HL-60/S4 treated with phorbol 12-myristate 13-acetate at 8.2 ng/mL for 4 days and 3 days (cell line): Measurements from ENCODE around the gene DRD2.
"Not testable (repeated sequence)": the region's sequence is repeated elsewhere in the genome, so short reads cannot be mapped to it uniquely, and the experiment has no call there.

Experiments
- in situ Hi-C: fragments of 300-500 bp; cut with MboI; formaldehyde crosslinking; loops from 2 replicates; pipeline ENCODE4 v1.15.0; 2022; ENCODE audit warnings: low sequenced_read_pairs

Gene DRD2

DNA sequence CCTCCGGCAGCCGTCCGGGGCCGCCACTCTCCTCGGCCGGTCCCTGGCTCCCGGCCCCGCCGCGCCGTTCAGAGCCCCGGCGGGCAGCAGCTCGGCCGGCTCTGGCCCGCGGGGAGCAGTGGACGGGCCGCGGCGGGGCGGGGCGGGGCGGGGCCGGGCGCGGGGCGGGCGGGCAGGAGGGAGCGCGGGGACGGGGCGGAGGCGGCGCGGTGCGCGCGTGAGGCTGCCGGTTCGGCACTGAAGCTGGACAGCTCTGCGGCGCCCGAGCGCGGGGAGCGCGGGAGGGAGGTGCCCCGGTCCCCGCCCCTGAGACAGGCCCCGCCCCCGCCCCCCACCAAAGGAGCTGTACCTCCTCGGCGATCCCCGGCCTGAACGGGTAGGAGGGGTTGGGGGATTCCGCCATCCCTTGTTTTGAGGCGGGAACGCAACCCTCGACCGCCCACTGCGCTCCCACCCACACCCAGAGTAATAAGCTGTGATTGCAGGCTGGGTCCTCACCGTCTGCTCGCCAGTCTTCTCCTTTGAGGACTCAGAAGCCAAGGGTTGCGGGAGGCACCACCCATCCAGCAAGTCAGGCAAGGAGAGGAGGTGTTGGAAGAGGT, at the start of gene DRD2:
TSS of gene DRD2 (minus strand) at position 239 of the 602 bp plus-strand sequence. CDS start 50,747 bp downstream, outside the sequence.
- in situ Hi-C loops = no loop called here

DNA sequence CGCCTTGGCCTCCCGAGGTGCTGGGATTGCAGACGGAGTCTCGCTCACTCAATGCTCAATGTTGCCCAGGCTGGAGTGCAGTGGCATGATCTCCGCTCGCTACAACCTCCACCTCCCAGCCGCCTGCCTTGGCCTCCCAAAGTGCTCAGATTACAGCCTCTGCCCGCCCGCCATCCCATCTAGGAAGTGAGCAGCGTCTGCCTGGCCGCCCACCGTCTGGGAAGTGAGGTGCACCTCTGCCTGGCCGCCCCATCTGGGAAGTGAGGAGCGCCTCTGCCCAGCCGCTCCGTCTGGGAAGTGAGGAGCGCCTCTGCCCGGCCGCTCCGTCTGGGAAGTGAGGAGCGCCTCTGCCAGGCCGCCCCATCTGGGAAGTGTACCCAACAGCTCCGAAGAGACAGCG, 48.7 kb upstream of the DRD2 start:
- in situ Hi-C loops = not testable (repeated sequence)

DNA sequence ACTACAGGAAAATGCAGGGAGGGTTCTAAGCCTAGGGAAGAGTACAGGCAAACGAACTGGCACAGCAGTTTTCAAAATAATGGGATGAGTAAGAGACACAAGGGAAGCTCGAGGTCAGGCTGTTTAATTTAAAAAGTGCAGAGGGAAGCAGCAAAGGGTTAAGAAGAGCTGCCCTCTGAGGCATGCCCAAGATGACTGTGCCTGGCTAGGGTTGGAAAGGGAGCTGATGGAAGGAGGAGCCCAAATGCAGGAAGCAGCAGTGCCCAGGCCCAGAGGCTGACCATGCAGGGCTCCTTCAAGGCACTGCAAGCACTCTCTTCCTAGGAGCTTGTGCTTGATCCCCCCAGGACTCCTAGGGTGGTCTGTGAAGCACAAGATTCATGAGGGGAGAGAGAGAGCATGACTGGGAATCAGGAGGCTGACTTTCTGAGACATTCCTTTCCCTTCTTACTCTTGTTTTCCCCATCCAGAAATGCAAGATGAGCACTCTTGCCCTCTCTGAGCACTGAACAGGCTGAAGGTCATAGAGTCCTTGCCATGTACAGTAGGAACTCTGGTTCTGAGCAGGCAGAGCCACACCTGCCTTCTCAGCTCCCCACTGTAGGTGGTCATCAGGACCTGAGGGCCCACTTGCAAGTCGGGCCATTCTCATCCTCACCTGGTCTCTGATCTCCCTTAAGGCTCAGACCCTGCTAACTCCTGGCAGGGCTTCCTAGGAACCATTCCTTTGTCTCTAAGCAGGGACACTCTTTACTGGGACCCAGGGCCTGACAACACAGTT, 46.7 kb upstream of the DRD2 start:
- in situ Hi-C loops = no loop called here

DNA sequence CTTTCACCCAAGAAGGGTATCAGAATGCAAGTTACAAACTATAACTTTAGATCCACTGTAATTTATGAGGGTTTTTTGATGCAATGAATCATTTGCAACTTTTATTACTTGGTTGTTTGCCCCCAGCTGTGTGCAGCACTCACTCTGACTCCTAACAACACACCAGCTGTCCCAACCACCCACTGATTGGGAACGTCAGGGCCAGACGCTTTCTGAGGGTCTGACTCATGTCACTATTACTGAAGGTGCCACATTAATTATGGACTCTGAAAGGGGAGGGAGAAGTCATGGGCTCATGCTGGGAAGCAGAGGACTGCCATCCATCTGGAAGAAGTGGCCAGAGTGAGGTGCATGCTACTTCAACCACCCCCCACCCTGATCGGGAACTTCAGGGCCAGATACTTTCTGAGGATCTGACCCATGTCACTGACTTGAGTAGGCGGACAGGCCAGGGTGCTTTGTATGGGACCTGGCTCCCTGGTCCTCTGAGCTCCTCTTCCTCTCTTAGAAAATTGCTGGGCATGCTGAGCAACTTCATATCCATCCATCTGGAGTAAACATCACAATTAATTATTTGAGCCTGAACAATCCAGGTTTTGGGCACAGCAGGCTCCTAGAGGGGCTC, 44.9 kb upstream of the DRD2 start:
- in situ Hi-C loops = no loop called here

DNA sequence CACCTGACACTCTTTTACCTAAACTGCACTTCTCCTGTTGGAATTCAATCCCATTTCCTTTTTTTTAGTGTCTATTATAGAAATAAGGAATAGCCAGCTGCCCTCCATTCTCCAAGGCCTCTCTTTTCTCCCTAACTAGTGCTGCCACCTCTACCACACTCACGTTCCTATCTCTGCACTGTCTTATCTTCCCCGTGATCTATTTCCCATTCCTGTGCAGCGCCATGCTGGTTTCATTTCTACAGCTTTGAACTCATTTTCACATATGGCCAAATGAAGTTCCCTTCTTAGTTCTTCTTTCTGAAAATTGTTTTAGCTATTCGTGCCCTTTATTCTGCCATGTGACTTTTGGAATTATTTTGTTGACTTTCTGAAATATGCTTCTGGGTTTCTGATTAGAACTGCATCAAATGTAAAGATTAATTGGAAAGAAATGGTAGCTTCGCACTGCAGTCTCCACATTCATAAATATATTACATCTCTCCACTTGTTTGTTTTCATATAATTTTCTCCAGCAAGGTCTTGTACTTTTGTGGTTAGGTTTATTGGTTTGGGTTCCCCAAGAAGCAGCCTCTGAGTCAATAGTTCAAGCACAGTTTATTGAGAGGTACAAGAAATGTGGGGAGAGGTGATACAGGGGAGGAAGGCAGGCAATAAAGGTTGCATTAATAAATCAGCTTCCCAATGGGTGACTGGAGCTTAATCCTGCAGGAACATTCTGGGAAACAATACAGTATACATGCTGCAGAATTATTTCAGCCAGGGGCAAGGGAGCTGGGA, 43.7 kb upstream of the DRD2 start:
- in situ Hi-C loops = no loop called here

DNA sequence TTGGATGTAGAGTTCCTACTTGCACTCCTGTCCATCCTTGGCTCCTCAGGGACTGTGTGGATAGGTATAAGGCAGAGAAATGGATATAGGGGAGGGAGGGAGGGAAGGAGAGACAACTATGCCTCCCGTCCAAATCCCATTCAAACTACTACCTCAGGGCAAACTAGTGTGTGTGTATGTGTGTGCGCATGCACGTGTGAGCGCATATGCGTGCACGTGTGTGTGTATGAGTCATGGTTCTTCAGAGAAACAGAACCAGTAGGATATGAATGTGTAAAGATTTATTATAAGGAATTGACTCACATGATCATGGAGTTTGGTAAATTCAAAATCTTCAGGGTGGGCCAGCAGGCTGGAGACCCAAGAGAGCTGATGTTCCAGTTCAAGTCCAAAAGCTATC, 42.2 kb upstream of the DRD2 start:
- in situ Hi-C loops = no loop called here

DNA sequence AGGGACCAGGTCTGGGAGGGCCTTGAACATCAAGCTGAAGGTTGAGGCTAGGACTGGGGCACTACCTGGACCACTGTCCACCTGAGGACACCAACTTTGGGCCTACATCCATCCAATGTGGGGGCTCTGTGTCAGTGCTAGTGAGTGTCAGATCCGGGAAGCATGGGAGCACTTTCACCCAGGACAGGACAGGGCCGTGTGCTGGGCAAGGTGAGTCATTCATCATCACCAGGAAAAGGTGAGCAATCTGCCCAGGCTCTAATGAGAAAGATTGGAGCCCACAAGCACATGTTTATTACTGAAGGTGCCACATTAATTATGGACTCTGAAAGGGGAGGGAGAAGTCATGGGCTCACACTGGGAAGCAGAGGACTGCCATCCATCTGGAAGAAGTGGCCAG, 39.7 kb upstream of the DRD2 start:
- in situ Hi-C loops = no loop called here

DNA sequence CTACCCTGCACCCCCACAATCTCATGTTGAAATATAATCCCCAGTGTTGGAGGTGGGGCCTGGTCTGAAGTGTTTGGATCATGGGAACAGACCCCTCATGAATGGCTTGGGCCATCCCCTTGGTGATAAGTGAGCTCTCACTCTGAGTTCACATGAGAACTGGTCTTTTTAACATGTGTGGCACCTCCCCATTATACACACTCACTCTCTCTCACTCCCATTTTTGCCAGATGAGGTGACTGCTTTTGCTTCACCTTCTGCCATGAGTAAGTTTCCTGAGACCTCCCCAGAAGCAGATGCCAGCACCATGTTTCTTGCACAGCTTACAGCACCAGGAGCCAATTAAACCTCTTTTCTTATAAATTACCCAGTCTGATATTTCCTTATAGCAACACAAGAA, 32.1 kb upstream of the DRD2 start:
- in situ Hi-C loops = no loop called here

DNA sequence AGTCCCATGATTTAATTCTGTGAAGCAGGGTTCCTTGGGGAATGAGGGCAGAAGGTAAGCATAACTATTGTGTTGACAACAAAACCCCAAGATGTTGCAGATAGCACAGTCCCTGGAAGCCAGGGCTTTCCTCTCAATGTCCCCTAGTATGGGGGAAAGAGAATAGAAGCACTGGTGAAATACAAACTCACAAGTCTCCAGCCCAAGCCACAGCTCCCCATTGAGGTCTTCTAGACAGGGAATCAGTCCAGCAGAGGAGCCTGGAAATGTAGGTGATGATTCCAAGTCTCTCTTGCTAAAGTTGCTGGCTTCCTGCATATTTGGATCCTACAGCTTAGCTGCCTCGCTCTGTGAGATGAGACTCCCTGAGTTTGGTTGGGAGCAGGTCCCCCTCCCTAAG, 31.7 kb upstream of the DRD2 start:
- in situ Hi-C loops = no loop called here

DNA sequence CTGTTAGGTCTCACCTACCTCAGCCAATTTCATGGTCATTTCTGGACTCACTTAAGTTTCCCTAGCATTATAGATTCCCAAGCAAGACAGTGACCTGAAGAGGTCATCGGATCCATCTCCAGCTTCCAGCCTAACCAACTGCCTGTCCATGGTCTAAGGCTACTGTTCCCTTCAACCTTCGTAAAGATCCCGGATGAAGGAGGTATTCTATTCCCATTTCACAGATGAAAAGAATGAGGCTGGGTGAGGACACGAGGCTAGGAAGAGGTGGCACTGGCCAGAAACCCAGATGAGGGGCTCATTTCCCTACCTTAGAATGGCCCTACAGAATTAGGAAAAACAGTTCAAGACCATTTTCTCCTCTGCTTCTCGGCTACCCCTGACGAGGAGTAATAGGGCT, 31.3 kb upstream of the DRD2 start:
- in situ Hi-C loops = no loop called here

DNA sequence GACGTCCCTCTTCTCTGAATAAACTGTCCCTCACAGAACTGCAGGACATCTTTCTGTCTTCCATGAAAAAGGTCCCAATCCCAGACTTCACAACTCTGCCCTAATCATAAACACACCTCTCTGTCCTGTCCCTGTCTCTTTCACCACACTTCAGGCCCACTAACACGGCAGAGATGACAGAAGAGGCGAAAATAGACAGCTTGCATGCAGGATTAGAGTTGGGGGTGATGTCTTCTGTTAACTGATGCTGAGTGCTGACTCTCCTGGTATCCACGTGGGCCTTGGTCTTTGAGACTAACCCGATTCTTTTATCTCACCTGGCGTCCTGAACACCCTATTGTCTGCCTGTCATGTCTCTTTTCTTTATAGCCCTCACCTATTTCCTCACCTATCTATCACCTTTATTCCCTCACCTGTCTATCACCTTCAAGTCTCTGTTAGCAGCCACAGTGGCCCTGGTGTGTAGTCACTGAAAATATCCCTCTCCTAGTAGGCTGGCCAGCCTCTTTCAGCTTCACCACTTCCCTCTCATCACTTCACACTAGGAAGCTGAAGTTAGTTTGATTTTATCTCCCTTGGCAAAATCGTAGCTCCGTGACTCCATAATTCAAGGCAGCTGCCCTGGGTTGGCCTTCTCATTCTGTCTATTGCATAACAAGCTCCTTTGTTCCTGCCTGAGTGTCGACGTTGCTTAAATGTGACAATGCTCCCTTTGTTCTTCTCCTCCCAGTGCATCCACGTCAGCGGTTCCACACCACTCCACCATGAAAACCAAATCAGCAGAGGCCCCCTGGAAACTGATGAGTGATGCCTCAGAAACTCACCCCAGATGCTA, 30.6 kb upstream of the DRD2 start:
- in situ Hi-C loops = no loop called here

DNA sequence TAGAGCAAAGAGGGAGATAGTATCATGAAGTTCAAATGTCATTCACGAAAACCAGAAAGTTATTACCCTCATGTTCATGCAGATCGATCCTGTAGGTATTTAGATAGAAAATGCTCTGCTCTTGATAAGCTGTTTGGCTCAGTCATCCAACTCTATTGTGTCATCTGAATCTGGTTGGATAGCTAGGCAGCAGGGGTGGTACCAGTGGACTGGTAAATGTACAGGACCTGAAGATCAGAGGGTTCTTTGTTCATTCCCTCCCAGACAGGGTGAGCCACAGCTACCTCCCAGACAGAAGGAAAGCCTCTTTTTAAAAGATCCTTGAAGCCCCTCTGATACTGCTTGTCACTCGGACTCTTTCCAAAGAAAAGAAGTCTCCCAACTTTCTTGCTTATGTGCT, 29.8 kb upstream of the DRD2 start:
- in situ Hi-C loops = no loop called here

DNA sequence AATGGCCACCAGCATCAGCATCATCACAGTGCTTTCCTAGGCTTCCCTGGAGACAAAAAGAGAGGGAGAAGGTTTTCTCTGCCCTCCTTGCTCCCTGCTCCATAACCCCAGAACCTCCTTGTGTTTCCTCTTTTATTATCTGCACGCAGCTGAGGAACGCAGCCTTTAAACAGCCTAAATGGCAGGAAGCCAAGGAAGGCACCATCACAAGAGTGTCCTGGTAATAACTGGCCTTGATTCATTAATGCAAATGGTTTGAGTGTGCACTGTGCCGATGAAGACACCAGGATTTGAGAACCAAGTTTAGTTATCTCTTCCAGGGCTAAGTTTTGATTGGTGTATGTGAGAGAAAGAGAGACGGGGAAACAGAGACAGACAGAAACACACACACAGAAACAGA, 29.4 kb upstream of the DRD2 start:
- in situ Hi-C loops = no loop called here

DNA sequence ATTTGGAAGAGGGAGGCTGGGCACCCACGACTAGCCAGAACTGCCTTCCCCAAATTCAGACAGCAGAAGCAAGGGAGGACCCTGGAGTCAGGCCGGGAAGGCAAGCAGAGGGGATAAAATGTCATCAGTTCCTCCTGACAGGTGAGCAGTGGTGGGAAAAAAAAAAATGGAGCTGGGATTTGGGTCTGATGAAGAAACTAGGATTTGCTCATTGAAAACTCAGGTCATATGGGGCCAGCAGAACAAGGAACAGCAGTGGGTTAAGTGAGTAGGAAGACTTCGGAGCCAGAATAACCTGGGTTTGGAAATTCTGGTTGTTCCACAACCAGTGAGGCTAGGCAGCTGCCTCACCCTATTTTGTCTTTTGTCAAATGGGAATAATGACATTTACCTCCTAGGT, 28.9 kb upstream of the DRD2 start:
- in situ Hi-C loops = no loop called here

DNA sequence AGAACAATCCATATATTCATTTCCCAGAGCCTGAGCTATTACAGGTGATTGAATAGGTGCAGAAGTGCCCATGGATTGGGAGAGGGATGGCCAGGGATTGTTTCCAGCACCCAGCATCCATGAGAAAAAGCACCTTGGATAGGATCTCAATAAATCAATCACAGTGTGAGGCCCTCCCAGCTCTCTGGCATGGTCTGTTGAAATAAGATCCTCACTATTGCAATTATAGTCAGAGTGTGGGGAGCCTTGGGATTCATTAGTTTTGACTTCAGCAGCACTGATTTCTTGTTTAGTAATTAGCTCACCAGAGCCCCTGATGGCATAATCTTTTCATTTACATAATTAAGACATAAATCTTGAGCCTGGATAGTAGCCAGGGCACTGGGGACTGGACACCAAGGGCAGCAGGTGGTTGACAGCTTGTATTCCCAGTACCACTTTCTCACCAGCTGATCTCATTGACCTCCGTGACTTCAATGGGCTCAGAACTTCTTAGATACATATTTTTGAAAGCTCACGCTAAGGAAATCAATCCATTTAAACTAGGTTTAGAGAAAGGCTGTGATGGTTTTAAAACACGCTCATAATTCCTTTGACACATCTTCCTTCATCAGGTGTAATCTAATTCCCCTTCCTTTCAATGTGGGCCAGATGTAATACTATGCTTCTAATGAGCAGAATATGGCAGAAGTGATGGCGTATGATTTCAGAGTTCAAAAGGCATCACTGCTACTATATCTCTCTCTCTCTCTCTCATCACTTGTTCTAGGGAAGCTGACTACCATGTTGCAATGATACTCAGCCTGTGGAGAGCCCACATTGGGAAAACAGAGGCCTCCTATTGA, 22.1 kb upstream of the DRD2 start:
- in situ Hi-C loops = no loop called here

DNA sequence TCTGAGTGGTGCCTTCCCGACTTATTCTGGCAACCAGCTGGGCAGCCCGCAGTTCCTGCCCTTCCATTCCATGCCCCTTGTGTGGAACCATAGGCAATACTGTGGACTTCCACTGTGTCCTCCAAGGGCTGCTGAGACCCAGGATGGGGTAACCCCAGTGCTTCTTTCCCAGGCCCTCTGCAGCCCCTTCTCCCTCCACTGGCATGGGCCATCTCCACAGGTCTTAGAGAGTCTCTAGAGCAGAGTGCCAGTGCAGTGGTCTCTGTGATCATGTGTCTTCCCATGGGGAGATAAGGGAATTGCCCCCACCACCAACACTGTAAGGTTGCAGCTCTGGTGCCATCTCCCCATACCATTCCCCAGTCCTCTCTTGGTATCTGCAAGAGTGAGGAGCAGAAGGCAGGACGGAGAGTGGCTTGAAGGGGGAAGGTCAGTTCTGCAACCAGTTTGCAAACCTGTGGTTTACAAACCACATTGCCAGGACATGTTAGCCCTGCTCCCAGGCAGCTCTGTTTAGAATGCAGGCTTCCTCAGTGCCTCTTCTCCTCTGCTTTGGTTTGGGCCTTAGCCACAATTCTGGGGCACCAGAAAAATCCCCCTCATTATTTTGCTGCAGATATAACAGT, 20.9 kb upstream of the DRD2 start:
- in situ Hi-C loops = no loop called here

DNA sequence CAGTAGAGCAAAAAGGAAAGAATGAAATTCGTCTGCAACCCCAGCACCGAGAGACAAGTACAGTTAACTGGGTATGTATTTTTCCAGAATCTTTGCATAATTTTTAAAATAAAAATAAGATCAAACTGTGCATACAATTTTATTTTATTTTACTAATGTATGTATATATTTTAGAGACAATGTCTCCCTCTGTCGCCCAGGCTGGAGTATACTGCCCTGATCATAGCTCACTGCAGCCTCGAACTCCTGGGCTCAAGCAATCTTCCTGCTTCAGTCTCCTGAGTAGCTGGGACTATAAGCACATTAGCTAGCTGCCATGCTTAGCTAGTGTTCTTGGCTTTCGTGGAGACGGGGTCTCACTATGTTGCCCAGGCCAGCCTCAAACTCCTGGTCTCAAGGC, 18.8 kb upstream of the DRD2 start:
- in situ Hi-C loops = no loop called here

DNA sequence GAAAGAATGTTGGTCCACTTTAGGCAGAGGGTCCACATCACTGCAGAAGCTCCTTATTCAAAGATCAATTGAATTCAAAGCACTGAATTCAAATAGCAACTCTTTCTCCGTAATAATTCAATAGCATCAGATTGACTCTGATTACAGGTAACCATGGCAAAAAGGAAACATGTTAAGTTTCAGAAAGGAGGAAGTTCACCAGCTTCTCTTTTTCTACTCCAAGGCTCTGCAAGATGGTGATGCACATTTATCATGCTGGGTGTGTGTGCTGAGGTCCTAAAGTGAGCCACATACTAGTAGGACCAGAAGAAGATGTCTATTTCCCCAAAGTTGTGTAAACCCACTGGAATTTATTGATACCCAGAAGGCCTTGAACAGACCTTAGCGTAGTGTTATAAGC, 18.0 kb upstream of the DRD2 start:
- in situ Hi-C loops = no loop called here

DNA sequence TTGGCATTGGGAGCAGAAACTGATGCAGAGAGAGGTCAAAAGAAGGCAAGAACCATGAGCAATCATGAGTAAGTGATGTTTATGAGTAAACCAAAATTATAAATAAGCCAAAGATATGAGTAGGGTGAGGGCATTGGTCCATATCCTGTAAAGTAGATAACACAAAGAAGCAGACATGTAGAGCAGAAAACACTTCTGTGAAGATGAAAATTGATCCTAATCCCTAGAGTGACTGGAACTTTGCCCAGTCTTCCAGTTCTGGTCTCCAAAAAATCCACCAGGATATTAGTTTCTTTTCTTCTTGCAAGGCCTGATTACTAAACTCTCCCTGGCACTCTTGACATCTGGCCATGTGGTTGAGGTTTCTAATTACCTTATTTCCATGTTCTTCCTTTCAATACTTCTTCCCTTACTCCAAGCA, 13.7 kb upstream of the DRD2 start:
- in situ Hi-C loops = no loop called here
